Fibroblast of pulmonary artery (primary cell): Measurements from ENCODE around the gene PRKAG3.
A peak's percentile ranks its signal among the peaks of the same experiment; 100 is the strongest.

Source experiments
- DNase-seq: peaks from one replicate; pipeline ENCODE4 v3.0.0-alpha.2; 2010; ENCODE audit warnings: low read depth
- H3K4me3 ChIP-seq: replicated peaks from 2 replicates; pipeline ENCODE4 v1.5.1; 2011; ENCODE audit warnings: low read depth, mild to moderate bottlenecking, control low read depth, low read length, moderate library complexity
- CTCF ChIP-seq: IDR thresholded peaks from 2 replicates; pipeline ENCODE4 v1.5.1; 2011; ENCODE audit warnings: mild to moderate bottlenecking, control low read depth, low read length, inconsistent platforms; ENCODE audit errors: missing control alignments

Gene PRKAG3

GRCh38 chr2:218861645-218862318 lies 30.2 kb upstream of the PRKAG3 start:
- no peak for DNase-seq
- no peak for TF ChIP-seq CTCF
- no peak overlapping the region for H3K4me3 ChIP-seq

- no peak overlapping the region for H3K4me3 ChIP-seq
- DNase-seq = peak; percentile 60
- TF ChIP-seq CTCF = no peak
These were observed 29.4 kb upstream of the PRKAG3 start for GRCh38 chr2:218860950-218861381.

- no peak overlapping the region for H3K4me3 ChIP-seq
- TF ChIP-seq CTCF = no peak
- DNase-seq = no peak
These were observed 28.6 kb upstream of the PRKAG3 start for GRCh38 chr2:218859988-218860831.

- no peak for DNase-seq
- no peak for TF ChIP-seq CTCF
- H3K4me3 ChIP-seq = no peak within 1 kb of the TSS
These were observed 28.0 kb upstream of the PRKAG3 start, which contains the start of gene WNT6 for GRCh38 chr2:218859556-218859987. Gene WNT6, plus strand, starts transcription at chr2:218859805. Its CDS starts 233 bp downstream, at chr2:218860038.

- no peak overlapping the region for H3K4me3 ChIP-seq
- TF ChIP-seq CTCF = no peak
- DNase-seq = no peak
These were observed 27.3 kb upstream of the PRKAG3 start for GRCh38 chr2:218858671-218859555.

DNA sequence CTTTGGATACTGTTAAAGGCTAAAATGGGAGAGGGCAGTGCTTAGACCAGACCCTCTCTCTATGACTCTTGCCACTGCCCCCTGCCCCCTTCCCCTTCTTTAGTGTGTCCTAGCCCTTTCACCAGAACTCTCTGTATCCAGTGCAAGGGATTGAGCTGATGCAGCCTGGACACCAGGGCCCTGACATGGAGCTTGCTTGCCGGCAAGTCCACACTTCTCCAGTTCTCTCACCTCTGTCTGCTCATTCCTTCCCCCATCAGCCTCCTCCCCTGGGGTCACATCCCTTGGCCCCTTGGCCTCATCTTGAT lies 26.5 kb upstream of the PRKAG3 start:
- no peak for TF ChIP-seq CTCF
- no peak overlapping the region for H3K4me3 ChIP-seq

More for the DNA sequence above, 26.5 kb upstream of the PRKAG3 start:
- DNase-seq = no peak
